MG63 (cell line): ENCODE measurements around the gene APP. TPM values are rescaled to one million over a fixed set of nuclear protein-coding genes. Genes with fewer than 3 reads are reported as not detected.
A peak's percentile ranks its signal among the peaks of the same experiment; 100 is the strongest.

Experiments used
- DNase-seq: peaks from one replicate; pipeline ENCODE4 v3.0.0-alpha.2; 2020
- H3K27me3 ChIP-seq: fragments of 250-450 bp; sonication (Bioruptor Pico); 2 replicates; pipeline ENCODE4 v1.5.1; 2020; ENCODE audit warnings: mild to moderate bottlenecking, moderate library complexity
- H3K36me3 ChIP-seq: fragments of 250-450 bp; sonication (Bioruptor Pico); 2 replicates; pipeline ENCODE4 v1.5.1; 2020; ENCODE audit warnings: mild to moderate bottlenecking, moderate library complexity
- H3K4me3 ChIP-seq: fragments of 250-450 bp; sonication (Bioruptor Pico); 2 replicates; pipeline ENCODE4 v1.5.1; 2020; ENCODE audit warnings: mild to moderate bottlenecking, moderate library complexity
- H3K9me3 ChIP-seq: fragments of 250-450 bp; sonication (Bioruptor Pico); 2 replicates; pipeline ENCODE4 v1.5.1; 2020; ENCODE audit warnings: mild to moderate bottlenecking, moderate library complexity
- total RNA-seq: library from RNA; depleted of rRNA; stranded (reverse); fragments of >200 nt; shearing (Covaris generic); gene quantifications from 2 replicates; pipeline ENCODE4 v1.2.3, GENCODE V29; 2014; ENCODE audit warnings: low replicate concordance

The APP gene
- total RNA-seq, 1 experiment from 2014 or later, result 252 TPM

- H3K36me3 ChIP-seq, result peaks cover 4% of the 10 kb centered on the region; the same call in 1 of the 2 replicates
- peak overlapping the region; percentile 80 for H3K4me3 ChIP-seq
- H3K27me3 ChIP-seq, result no peaks in the 10 kb centered on the region
- H3K9me3 ChIP-seq, result no peaks in the 10 kb centered on the region
- DNase-seq, result peak; percentile 64
Measured at GRCh38 chr21:26169611-26170470, 729 bp downstream of the APP start.

- peak overlapping the region; percentile 80 for H3K4me3 ChIP-seq
- H3K27me3 ChIP-seq, result no peaks in the 10 kb centered on the region
- H3K9me3 ChIP-seq, result no peaks in the 10 kb centered on the region
- peak; percentile 31 for DNase-seq
- H3K36me3 ChIP-seq, result peaks cover 4% of the 10 kb centered on the region; the same call in 1 of the 2 replicates
Measured at GRCh38 chr21:26169061-26169610, 1.4 kb downstream of the APP start.

- Histone ChIP-seq H3K4me3 (peak overlapping the region; percentile 80), H3K9me3 (no peaks in the 10 kb centered on the region), H3K36me3 (peaks cover 4% of the 10 kb centered on the region; the same call in 1 of the 2 replicates), H3K27me3 (no peaks in the 10 kb centered on the region)
- no peak for DNase-seq
Measured at GRCh38 chr21:26168371-26168770, 2.2 kb downstream of the APP start.

DNA sequence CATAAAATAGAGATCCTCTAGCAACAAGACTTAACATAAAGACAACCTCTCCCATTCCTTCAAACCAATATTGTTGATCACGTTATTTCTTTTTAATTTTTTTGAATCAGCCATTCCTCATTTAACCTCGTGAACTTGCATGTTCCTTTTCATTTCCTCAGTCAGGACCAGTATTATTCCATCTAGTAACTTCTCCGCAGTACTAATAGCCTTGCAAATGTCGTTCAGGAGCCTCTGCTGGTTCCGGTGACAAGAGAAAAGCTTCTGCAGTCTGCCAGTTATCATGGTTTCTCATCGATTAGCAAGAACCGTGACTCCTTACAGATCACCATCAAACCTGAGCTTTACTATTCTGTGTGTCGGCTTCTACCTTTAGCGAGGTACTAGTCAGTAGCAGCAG lies 3.0 kb downstream of the APP start:
- Histone ChIP-seq H3K4me3 (peak overlapping the region; percentile 80; the same call in 1 of the 2 replicates), H3K36me3 (peaks cover 4% of the 10 kb centered on the region; the same call in 1 of the 2 replicates), H3K27me3 (no peaks in the 10 kb centered on the region), H3K9me3 (no peaks in the 10 kb centered on the region)
- DNase-seq, result no peak

DNA sequence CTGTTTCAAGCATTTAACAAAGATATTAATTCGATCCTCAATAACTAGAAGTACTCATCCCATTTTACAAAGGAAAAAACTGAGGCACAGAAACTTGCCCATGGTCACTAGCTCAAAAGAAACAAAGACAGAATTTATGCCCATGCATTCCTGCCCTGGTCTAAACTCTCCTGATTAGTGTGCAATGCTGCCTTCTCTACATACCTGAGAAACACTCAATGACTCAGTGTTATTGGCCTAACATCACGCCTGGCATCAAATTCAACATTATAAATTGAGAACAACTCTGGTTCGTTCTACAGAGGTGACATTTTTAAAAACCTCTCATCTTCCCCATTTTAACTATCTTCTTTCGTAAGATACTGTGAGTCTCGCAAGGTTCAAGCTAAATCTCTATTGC lies 5.2 kb downstream of the APP start:
- H3K27me3 ChIP-seq, result no peaks in the 10 kb centered on the region
- no peaks in the 10 kb centered on the region for H3K9me3 ChIP-seq
- DNase-seq, result no peak
- H3K4me3 ChIP-seq, result no peak overlapping the region
- peaks cover 7% of the 10 kb centered on the region; the same call in 1 of the 2 replicates for H3K36me3 ChIP-seq

DNA sequence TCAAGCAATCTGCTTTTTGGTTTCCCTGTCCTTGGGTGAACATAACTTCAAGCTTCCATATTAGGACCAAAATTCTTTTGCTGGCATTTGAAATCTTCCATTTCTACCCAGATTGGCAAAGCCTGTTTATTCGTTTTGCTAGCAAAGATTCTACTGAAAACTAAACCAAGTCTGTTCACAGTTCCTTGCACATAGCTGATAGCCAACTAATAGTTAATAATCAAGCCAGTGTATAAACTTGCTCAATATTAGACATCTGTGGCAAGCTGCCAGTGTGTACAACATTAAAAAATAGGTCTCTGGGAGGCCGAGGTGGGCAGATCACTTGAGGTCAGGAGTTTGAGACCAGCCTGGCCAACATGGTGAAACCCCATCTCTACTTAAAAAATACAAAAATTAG lies 6.3 kb downstream of the APP start:
- H3K4me3 ChIP-seq, result no peak overlapping the region
- no peak for DNase-seq
- peaks cover 7% of the 10 kb centered on the region; the same call in 1 of the 2 replicates for H3K36me3 ChIP-seq
- no peaks in the 10 kb centered on the region for H3K27me3 ChIP-seq
- no peaks in the 10 kb centered on the region for H3K9me3 ChIP-seq

DNA sequence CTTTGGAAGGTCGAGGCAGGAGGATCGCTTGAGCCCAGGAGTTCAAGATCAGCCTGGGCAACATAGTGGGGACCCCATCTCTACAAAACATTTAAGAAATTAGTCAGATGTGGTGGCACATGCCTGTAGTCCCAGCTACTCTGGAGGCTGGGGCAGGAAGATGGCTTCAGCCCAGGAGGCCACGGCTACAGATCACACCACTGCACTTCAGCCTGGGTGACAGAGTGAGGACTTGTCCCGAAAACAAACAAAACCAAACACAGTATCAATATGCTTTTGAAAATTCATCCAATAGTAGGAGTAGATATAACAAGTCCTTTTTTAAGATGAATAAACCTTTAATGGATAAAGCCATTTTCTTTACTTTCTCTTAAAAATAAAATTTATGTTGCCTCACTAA lies 8.5 kb downstream of the APP start:
- H3K36me3 ChIP-seq, result peaks cover 4% of the 10 kb centered on the region; the same call in 1 of the 2 replicates
- no peak for DNase-seq
- no peaks in the 10 kb centered on the region for H3K9me3 ChIP-seq
- H3K27me3 ChIP-seq, result no peaks in the 10 kb centered on the region
- H3K4me3 ChIP-seq, result no peak overlapping the region

DNA sequence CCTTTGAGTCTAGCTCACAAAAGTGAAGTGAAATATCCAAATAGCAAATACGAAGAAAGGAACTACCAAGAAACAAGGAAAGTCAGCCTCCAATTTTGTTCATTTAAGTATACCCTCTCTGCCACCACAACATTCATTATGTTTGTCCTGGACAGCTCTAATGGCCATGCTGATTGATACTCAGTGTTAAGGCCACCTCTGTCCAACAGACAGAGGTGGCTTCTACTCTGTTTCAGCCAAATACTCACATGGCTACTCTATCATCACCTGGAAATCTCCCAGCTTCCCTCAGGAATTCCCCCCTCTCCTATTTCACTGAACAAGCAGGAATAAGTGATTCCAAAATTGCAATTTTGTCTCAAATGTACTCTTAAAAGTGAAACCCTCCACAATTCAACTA lies 10.7 kb downstream of the APP start:
- no peaks in the 10 kb centered on the region for H3K9me3 ChIP-seq
- no peaks in the 10 kb centered on the region for H3K27me3 ChIP-seq
- DNase-seq, result no peak
- H3K36me3 ChIP-seq, result peaks cover 4% of the 10 kb centered on the region
- no peak overlapping the region for H3K4me3 ChIP-seq

DNA sequence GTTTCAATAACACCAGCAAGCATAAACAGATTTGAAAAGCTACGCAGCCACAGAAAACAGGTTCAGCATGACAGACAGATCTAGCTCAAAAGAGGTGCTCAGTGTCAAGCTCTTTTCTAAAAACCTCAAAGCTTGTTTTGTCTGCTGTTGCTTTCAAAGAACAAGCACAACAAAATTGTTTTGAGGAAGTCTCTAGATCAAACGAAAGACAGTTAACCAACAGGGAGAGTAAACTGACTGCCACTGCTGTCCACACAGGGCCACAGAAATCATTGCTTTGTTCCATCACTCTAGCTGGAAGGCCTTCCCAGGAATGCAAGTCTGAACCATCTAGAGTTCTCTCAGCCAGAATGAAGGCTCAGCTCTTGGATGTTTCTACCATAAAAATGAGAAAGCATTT lies 12.8 kb downstream of the APP start:
- no peaks in the 10 kb centered on the region for H3K9me3 ChIP-seq
- peaks cover 10% of the 10 kb centered on the region for H3K36me3 ChIP-seq
- no peak overlapping the region for H3K4me3 ChIP-seq
- H3K27me3 ChIP-seq, result no peaks in the 10 kb centered on the region
- DNase-seq, result no peak

GRCh38 chr21:26154753-26155152 lies 15.8 kb downstream of the APP start:
- no peak overlapping the region for H3K4me3 ChIP-seq
- no peaks in the 10 kb centered on the region for H3K27me3 ChIP-seq
- no peaks in the 10 kb centered on the region for H3K9me3 ChIP-seq
- peaks cover 6% of the 10 kb centered on the region for H3K36me3 ChIP-seq
- no peak for DNase-seq

DNA sequence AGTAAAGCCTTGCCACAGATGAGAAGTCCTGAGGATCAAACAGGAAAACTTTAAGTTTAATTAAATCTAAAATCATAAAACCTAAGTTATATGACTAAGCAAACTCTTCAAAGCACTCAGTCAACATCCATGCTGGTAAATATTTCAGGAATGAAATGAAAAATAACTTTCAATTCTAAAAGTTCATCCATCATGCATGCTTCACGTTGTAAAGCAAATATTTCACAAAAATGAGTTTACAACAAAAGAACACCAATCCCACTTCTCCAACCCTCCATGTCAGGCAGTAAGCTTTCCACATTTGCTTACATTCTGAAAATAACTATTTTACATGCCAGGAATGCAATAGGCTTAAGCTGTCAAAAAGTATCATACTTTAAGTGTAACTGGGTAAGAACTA lies 16.8 kb downstream of the APP start:
- no peak overlapping the region for H3K4me3 ChIP-seq
- no peak for DNase-seq
- H3K27me3 ChIP-seq, result no peaks in the 10 kb centered on the region
- peaks cover 6% of the 10 kb centered on the region for H3K36me3 ChIP-seq
- no peaks in the 10 kb centered on the region for H3K9me3 ChIP-seq

GRCh38 chr21:26148840-26149354 lies 21.7 kb downstream of the APP start:
- Histone ChIP-seq H3K9me3 (no peaks in the 10 kb centered on the region), H3K27me3 (no peaks in the 10 kb centered on the region), H3K36me3 (no peaks in the 10 kb centered on the region; the same call in none of the 2 replicates), H3K4me3 (no peak overlapping the region)
- DNase-seq, result no peak

DNA sequence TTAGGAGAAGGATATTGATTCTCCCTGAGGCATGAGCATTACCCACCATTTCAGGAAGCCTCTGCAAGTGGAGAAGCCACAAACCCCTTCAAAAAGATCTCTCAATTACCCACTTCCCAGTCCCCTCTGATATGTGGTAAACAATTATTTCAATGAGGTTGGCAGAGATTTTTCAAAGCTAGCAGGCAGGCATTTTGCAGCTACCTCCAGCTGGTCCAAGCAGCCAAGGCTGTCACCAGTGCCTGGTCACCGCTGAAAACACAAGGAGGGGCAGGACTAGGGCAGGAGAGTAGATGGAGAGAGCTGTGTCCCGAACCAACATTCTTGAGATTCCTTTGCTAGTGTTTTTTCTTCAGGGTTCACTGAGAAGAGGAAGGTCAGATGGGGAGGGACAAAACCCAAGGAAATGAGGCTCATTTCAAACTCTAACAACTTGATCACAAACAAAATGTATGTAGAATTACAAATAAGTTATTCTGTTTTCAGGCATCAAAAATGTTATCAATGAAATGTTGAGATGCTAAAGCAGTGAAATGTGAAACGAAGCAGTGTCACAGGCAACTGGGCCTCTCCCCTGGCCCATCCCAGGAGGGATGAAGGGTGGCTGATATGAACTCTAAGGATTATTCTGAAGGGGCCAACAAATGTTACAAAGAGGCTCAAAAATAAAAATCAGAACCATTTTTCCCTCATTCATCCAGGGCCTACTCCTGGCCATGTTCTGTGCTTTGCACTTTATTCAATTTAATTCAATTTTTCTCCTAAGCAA lies 22.3 kb downstream of the APP start:
- Histone ChIP-seq H3K27me3 (no peaks in the 10 kb centered on the region), H3K4me3 (no peak overlapping the region), H3K36me3 (no peaks in the 10 kb centered on the region; the same call in none of the 2 replicates), H3K9me3 (no peaks in the 10 kb centered on the region)
- DNase-seq, result no peak

DNA sequence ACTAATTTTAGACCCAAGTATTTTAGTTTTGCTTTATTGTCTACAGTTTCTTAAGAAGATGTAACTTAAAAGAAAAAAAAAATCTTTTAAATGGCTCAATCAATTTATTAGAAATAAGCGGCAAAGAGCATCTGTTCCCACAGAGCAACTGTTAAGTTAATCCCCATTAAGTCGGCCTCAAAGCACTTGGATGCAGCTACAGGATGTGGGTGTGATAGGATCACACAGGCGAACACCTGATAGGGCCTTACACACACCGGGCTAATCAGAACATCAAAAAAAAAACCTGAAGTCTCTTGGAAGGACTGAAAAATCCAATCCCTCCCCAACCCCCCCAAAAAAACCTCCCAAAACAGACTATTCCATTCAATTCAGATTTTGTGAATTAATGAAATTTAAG lies 23.0 kb downstream of the APP start:
- no peak for DNase-seq
- H3K4me3 ChIP-seq, result no peak overlapping the region

DNA sequence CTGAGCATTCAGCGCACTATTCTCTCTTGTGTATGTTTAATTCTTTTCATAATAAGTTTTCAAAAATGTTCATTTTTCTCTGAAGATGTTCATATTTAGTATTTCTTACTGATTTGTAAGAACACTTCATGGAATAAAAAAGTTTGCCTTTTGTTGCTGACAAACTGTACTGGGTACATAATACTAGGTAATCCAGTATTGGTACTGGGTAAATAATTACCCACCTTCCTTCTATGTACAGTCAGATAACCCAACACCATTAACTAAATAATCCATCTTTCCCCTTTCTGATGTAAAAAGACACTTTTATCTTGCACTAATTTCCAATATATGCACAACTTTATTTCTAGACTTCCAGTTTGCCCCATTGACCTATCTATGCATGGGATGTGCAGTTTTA lies 23.9 kb downstream of the APP start:
- no peak for DNase-seq
- no peaks in the 10 kb centered on the region for H3K27me3 ChIP-seq

More for the DNA sequence above, 23.0 kb downstream of the APP start:
- no peaks in the 10 kb centered on the region; the same call in none of the 2 replicates for H3K36me3 ChIP-seq
- H3K9me3 ChIP-seq, result no peaks in the 10 kb centered on the region
- H3K27me3 ChIP-seq, result no peaks in the 10 kb centered on the region

GRCh38 chr21:26144031-26144430 lies 26.5 kb downstream of the APP start:
- H3K4me3 ChIP-seq, result no peak overlapping the region
- no peaks in the 10 kb centered on the region for H3K27me3 ChIP-seq
- H3K36me3 ChIP-seq, result peaks cover 9% of the 10 kb centered on the region
- peaks cover 5% of the 10 kb centered on the region; the same call in 1 of the 2 replicates for H3K9me3 ChIP-seq
- DNase-seq, result no peak

More for the DNA sequence above, 23.9 kb downstream of the APP start:
- H3K4me3 ChIP-seq, result no peak overlapping the region
- H3K36me3 ChIP-seq, result no peaks in the 10 kb centered on the region; the same call in none of the 2 replicates
- H3K9me3 ChIP-seq, result no peaks in the 10 kb centered on the region

- Histone ChIP-seq H3K36me3 (peaks cover 13% of the 10 kb centered on the region), H3K27me3 (no peaks in the 10 kb centered on the region), H3K4me3 (no peak overlapping the region), H3K9me3 (peaks cover 5% of the 10 kb centered on the region; the same call in 1 of the 2 replicates)
- no peak for DNase-seq
Measured at GRCh38 chr21:26142363-26142762, 28.2 kb downstream of the APP start.
